Measurements from ENCODE around the gene DAB2.

DAB2 gene

DNA sequence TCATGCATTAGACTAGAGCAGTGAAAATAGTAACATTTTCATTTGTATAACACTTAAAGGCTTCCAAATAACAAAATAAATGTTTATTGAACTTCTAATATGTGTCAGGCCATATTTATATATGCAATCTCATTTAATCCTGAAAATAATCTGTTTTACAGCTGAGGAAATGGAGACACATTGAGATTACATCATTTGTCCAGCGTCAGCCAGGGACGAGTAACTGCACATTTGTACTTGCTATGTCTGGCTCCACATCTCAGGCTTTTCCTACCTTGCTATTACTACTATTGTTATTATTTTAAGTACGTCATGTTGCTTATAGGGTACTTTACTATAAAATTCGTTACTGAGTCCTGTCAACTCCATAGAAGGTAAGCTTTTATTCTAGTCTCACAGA, 56.7 kb downstream of the DAB2 start:
- H3K4me1 ChIP-seq (ENCODE audit: control insufficient read depth, insufficient read depth, low read length): no peaks in the 10 kb centered on the region
- TF ChIP-seq ZNF670 (tag by site-specific recombination; IDR thresholded peaks at IDR 0.05; ENCODE audit: low read depth): no peak
- no peak for TF ChIP-seq HOXC10 (CRISPR knock-in tag; IDR thresholded peaks at IDR 0.05)
- H3K9me3 ChIP-seq (ENCODE audit: control insufficient read depth, insufficient read depth, low read depth, low read length): no peaks in the 10 kb centered on the region
- H3K27ac ChIP-seq (ENCODE audit: extremely low read depth, low read depth, low read length): no peak overlapping the region
- POLR2A ChIA-PET: interaction anchor here (1.1 kb wide), 1 partner anchor 57 kb away, joined by 3 read pairs; the partner anchor contains the start of gene DAB2
- no peak overlapping the region for H3K4me3 ChIP-seq (ENCODE audit: low read depth, low read length)
- CTCF ChIA-PET: interaction anchor here (0.6 to 1.4 kb wide), 3 partner anchors 9 to 1095 kb away, joined by 3 to 4 read pairs (median 4); no protein-coding TSS in a partner anchor
- H3K36me3 ChIP-seq (ENCODE audit: control insufficient read depth in 2 of 2, insufficient read depth in 1 of 2, low read length in 2 of 2): peaks cover 0 to 2% of the 10 kb centered on the region in 2 experiments; a peak in 2 of 3 replicates

DNA sequence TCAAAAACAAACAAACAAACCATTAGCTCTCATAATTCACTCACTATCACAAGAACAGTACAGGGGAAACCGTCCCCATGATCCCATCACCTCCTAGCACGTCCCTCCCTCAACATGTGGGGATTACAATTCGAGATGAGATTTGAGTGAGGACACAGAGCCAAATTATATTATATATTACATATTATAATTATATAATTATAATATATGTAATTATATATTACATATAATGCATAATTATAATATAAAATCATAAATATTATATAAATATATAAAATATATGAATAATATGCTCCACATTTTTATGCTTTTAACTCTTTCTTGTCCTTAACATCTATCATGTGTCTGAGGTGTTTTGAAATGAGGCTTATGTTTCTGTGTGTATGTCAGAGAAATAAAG, 57.1 kb downstream of the DAB2 start:
- no peak for TF ChIP-seq ZNF292 (tag by site-specific recombination; IDR thresholded peaks at IDR 0.05; ENCODE audit: borderline replicate concordance, low read depth)
- TF ChIP-seq, protein P1, sequence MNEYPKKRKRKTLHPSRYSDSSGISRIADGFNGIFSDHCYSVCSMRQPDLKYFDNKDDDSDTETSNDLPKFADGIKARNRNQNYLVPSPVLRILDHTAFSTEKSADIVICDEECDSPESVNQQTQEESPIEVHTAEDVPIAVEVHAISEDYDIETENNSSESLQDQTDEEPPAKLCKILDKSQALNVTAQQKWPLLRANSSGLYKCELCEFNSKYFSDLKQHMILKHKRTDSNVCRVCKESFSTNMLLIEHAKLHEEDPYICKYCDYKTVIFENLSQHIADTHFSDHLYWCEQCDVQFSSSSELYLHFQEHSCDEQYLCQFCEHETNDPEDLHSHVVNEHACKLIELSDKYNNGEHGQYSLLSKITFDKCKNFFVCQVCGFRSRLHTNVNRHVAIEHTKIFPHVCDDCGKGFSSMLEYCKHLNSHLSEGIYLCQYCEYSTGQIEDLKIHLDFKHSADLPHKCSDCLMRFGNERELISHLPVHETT (tag by site-specific recombination; IDR thresholded peaks at IDR 0.05): no peak
- TF ChIP-seq ZNF112 (tag by site-specific recombination; IDR thresholded peaks at IDR 0.05): no peak
- TF ChIP-seq ZNF529 (tag by site-specific recombination; IDR thresholded peaks at IDR 0.05; ENCODE audit: insufficient replicate concordance): no peak
- TF ChIP-seq, protein P2, sequence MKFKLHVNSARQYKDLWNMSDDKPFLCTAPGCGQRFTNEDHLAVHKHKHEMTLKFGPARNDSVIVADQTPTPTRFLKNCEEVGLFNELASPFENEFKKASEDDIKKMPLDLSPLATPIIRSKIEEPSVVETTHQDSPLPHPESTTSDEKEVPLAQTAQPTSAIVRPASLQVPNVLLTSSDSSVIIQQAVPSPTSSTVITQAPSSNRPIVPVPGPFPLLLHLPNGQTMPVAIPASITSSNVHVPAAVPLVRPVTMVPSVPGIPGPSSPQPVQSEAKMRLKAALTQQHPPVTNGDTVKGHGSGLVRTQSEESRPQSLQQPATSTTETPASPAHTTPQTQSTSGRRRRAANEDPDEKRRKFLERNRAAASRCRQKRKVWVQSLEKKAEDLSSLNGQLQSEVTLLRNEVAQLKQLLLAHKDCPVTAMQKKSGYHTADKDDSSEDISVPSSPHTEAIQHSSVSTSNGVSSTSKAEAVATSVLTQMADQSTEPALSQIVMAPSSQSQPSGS (tag by site-specific recombination; IDR thresholded peaks at IDR 0.05; ENCODE audit: low read depth): no peak
- TF ChIP-seq ZNF596 (tag by site-specific recombination; IDR thresholded peaks at IDR 0.05): no peak
- TF ChIP-seq HOXA7 (CRISPR knock-in tag; IDR thresholded peaks at IDR 0.05; ENCODE audit: borderline replicate concordance): no peak
- no peak for TF ChIP-seq ZSCAN30 (tag by site-specific recombination; IDR thresholded peaks at IDR 0.05)
- TF ChIP-seq GLI4 (tag by site-specific recombination; IDR thresholded peaks at IDR 0.05): no peak
- no peak for TF ChIP-seq ZNF654 (tag by site-specific recombination; IDR thresholded peaks at IDR 0.05; ENCODE audit: low read depth)
- no peak for TF ChIP-seq KLF9 (tag by site-specific recombination; IDR thresholded peaks at IDR 0.05; ENCODE audit: low read depth)
- no peak for TF ChIP-seq ZNF202 (tag by site-specific recombination; IDR thresholded peaks at IDR 0.05; ENCODE audit: borderline replicate concordance)
- no peak for TF ChIP-seq ZNF747 (tag by site-specific recombination; IDR thresholded peaks at IDR 0.05)
- no peak for TF ChIP-seq PRDM1 (tag by site-specific recombination; IDR thresholded peaks at IDR 0.05)
- Histone ChIP-seq H3K4me3 (ENCODE audit: low read depth, low read length) (no peak overlapping the region), H3K36me3 (ENCODE audit: control insufficient read depth in 2 of 2, insufficient read depth in 1 of 2, low read length in 2 of 2) (no peaks in the 10 kb centered on the region; a peak in 1 of 3 replicates), H3K4me1 (ENCODE audit: control insufficient read depth, insufficient read depth, low read length) (no peaks in the 10 kb centered on the region), H3K27ac (ENCODE audit: extremely low read depth, low read depth, low read length) (no peak overlapping the region), H3K9me3 (ENCODE audit: control insufficient read depth, insufficient read depth, low read depth, low read length) (no peaks in the 10 kb centered on the region)
- ChIA-PET CTCF (interaction anchor here (0.6 to 1.4 kb wide), 4 partner anchors 8 to 984 kb away, joined by 4 to 7 read pairs (median 4); no protein-coding TSS in a partner anchor), POLR2A (no interaction called here)

DNA sequence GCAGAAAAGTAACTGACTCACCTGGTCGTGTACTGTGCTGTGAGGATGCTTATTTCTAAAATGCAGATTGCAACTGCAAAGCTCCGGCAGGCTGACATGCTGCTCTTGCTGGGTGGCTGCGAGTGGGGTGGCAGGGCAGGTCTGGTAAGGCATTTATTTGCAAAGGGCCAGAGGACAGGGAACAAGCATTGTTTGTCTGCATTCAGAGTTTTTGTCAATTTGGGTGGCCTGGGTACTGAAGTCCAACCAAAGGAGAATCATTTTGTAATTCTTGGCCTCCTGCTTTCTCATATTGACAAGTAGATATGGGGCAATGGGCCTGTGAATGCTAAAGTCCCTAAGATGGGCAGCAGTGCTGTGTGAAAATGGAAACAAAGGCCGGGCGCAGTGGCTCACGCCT, 60.4 kb downstream of the DAB2 start, which contains the start of gene C9:
TSS of gene C9 (minus strand) at position 129 of the 400 bp plus-strand sequence. CDS start at position 98, 31 bp downstream.
- no peak for TF ChIP-seq SP2 (tag by site-specific recombination; IDR thresholded peaks at IDR 0.05)
- no peak for TF ChIP-seq ZXDB (tag by site-specific recombination; IDR thresholded peaks at IDR 0.05)
- TF ChIP-seq ZNF707 (tag by site-specific recombination; IDR thresholded peaks at IDR 0.05): no peak
- H3K36me3 ChIP-seq (ENCODE audit: control insufficient read depth in 2 of 2, insufficient read depth in 1 of 2, low read length in 2 of 2): no peaks in the 10 kb centered on the region
- H3K9me3 ChIP-seq (ENCODE audit: control insufficient read depth, insufficient read depth, low read depth, low read length): no peaks in the 10 kb centered on the region
- H3K27ac ChIP-seq (ENCODE audit: extremely low read depth, low read depth, low read length): no peak within 1 kb of the TSS
- no peaks in the 10 kb centered on the region for H3K4me1 ChIP-seq (ENCODE audit: control insufficient read depth, insufficient read depth, low read length)
- ChIA-PET CTCF (interaction anchor here (0.6 kb wide), 1 partner anchor 549 kb away, joined by 5 read pairs; no protein-coding TSS in a partner anchor), POLR2A (no interaction called here)
- no peak within 1 kb of the TSS for H3K4me3 ChIP-seq (ENCODE audit: low read depth, low read length)

All from HEK293 (cell line).